ENCODE measurements around the gene RNF130.
A peak's percentile ranks its signal among the peaks of the same experiment; 100 is the strongest.

RNF130 gene

DNA sequence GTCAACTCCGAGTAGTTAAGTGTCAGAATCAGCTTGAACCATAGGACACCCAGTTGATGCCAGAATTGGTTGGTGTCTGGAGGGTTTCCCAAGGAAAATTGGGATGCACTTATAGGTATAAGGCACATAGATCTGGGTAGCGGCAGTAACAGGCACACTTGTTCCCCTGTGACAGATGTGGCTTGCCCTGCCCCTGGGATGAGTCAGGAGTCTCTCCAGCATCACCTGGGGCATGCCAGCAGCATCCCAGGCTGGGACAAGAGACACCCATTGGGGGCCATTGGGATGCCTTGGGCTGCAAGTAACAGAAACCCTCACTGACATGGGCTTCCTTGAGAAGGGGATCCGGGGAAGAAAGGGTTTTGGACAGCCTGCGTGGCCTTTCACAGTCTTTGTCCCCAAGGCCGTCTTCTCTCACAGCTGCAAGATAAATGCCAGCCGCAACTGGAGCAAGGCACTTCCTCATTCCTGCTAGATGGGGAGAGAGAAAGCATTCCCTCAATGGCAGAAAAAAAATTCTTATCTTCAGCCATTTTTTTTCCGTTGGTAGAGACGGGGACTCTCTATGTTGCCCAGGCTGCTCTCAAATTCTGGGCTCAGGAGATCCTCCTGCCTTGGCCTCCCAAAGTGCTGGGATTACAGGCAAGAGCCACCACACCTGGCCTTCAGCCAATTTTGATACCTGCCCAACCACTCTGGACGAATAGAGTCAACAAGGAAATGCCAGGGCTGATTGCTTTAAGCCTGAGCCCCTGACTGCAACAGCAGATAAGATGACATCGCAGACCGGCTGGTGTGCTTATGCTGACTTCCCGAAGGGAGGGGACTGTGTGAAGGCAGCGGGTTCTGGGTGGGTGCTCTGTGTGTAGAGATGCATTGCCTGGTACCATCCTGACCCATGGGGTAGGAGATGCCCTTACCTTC lies 13.3 kb upstream of the RNF130 start:
- DNase-seq = no peak

DNA sequence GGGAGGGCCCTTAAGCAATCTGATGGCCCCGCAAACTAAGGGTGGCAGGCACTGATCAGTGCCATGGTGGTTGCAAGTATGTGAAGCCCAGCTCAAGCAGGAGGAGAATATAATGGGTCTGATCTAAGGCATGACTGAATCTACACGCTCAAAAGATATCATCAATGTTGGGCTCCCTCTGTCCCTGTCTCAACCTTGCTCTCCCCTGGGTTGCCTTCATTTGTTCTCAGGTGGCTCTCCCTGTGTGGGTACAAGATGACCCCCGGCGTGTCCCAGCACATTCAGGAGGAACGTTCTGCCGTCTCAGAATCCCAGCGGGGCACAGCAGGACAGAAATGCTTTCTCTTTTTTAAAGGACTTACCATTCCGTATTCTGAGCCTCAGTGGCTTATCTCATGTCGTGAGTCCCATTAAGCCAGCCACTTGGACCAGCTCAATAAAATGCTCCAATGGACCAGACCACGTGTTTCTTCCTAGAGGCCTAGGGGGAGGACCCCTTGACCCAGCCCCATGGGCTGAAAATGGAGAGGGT lies 12.0 kb upstream of the RNF130 start:
- no peak for DNase-seq

DNA sequence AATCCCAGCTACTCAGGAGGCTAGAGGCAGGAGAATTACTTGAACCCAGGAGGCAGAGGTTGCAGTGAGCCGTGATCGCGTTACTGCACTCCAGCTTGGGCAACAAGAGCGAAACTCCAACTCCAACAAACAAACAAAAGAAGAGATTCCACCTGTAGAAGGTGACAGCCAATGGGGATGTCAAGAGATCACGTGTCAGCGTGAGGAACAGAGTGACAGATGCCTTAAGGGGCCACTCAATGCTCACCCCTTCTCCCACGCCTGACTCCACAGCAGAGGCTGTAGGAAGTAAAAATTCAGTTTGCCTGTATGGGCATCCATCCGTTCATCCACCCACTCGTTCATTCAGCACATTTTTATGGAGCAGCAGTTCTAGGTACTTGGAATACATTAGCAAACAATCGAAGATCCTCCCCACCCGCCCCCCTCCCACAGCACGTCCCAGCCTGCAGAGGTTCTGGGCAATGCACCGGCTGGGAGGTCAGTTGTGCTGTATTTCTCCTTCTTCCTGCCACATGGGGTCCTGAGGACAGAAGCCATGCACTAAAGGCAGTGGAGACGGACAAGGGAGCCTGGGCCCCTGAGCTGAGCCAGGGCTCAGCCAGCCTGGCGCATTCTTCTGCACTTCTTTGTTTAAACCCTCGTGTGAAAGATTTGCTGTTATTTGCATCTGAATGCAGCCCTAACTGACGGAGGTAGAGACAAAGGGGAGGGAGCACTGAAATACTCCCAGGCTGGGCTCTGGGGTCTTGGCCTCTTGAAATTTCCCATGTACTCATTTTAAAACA lies 11.3 kb upstream of the RNF130 start:
- no peak for DNase-seq

DNA sequence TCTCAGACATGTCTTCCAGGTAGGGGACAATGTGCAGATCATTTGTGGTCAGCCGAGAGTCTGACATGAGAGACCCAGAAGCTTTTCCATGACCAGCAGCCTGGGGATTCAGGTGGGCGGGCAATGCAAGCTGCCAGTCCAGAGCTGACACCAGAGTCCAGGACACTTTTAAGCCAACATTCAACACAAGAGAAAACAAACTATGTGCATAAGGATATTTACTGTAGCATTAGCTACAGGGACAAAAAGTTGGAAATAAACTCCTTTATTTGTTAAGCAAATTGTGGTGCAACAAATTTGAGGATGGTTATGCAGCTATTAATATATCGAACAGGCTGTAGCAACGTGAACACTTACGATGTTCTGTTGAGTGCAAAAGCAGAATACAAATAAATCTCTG lies 9.9 kb upstream of the RNF130 start:
- DNase-seq = no peak

DNA sequence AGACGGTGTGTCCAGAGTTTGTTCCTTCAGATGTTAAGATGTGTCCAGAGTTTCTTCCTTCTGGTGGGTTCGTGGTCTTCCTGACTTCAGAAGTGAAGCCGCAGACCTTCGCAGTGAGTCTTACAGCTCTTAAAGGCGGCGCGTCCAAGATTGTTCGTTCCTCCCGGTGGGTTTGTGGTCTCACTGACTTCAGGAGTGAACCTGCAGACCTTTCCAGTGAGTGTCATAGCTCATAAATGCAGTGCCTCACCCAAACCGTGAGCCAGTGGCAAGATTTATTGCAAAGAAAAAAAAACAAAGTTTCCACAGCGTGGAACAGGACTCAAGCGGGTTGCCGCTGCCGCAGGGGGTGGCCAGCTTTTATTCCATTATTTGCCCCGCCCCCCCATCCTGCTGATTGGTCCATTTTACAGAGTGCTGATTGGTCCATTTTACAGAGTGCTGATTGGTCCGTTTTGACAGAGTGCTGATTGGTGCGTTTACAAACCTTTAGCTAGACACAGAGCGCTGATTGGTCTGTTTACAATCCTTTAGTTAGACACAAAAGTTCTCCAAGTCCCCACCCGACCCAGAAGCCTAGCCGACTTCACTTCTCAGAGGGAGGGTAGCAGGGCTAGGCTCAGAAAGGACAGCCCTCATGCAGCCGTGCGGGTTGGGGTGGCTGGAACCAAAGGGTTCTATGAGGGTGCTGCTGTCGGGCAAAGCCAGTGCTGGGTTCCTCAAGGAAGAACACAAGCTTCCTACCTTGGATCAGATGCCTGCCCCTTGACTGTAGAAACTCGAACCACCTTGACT lies 9.1 kb upstream of the RNF130 start:
- no peak for DNase-seq

DNA sequence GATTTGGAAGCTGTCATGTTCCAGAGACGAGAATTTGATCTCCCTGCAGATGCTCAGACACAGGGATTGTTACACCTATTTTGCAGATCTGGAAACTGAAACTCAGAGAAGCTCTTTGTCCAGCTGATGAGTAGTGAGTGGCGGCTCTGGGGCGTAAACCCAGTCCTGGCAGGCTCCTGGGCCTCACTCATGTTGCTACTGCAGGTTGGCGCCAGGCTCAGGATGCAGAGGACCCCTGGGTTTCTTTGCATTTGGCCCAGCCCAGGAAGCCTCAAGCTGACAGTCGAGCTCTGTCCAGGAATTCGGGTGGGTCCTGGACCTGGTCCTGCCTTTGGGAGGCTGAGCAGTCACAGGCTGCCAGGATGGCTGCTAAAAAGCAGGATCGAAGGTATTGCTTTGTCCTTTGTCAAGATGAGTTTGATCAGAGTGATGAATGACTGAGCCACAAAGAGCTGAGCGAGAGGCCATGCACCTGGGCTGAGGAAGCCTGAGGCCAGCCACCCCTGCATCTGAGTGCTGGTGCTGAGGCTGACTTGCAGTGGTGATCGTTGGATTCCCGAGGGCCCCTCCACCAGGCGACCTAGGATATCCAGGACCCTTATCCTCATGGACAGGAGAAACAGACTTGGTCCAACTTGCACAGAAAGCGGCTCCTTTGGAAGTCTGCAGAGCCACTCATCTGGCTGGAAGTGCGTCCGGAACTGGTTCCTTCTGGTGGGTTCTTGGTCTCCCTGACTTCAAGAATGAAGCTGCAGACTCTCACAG lies 8.3 kb upstream of the RNF130 start:
- no peak for DNase-seq

DNA sequence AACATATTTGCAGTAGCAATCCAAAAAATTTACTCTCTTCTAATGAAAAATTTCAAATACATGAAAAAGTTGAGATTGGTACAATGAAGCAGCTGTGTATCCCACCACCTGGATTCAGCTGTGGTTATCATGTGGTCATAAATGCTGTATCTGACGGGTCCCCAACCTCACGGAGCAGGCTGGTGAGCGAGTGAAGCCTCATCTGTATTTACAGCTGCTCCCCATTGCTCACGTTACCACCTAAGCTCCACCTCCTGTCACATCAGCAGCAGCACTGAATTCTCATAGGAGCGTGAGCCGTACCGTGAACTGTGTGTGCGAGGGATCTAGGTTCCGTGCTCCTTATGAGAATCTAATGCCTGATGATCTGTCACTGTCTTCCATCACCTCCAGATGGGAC lies 6.8 kb upstream of the RNF130 start:
- no peak for DNase-seq

DNA sequence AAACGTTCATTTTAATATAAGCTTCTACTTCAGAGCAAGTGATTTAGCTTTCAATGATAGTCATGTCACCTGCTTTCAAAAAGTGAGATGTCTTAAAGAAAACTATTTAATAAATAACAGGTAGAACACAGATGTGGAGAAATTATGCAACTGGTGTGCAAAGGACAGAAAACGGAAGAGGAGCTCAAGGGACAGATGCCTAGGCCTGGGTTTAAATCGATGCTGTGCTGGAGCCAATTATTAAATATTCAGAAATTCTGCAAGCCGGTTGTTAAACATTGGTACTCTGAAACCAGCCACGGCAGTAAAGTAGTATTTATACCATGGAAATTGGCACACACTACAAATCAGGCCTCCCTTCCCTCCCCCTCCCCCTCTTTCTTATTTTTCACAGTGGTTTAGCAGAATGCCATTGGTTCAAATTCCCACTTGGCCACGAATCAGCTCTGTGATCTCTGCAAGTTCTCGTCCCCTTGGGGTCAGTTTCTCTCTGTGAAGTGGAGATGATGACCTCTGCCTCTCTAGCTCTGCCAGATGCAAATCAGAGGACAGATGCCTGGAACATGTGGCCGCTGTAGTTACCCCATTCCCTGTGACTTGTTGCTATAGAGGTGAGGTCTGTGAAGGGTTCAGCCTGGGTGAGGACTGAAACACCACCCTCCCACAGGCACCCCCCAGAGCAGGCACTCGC lies 6.2 kb upstream of the RNF130 start:
- no peak for DNase-seq

DNA sequence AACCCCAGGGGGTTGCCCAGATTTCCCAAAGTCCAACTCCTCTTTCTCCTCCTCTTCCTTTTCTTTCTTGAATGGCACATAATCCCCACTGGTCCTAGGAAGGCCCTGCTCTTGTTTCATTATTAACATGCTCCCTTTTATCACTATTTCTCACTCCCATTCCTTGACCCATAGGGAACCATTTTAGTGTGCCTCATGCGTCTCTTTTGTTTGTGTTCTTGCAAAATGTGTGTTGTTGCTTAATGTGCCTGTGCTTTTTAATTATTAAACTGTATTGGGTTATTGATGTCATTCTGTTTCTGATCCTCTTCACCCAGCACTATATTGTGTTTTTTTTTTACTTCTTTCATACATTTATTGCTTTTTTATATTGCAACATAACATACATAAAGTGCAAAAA lies 4.1 kb upstream of the RNF130 start:
- DNase-seq = no peak

DNA sequence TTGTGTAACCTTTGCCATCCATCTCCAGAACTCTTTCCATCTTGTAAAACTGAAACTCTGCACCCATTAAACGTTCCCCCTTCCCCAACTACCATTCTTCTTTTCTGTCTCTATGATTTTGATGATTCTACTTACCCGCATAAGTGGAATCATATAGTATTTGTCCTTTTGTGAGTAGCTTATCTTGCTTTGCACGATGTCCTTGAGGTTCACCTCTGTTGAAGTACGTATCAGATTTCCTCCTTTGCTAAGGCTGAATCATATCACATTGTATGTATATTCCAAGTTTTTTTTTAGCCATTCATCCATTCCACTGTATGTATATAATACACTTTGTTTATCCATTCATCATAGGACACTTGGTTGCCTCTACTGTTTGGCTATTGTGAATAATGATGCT lies 2.9 kb upstream of the RNF130 start:
- DNase-seq = no peak

DNA sequence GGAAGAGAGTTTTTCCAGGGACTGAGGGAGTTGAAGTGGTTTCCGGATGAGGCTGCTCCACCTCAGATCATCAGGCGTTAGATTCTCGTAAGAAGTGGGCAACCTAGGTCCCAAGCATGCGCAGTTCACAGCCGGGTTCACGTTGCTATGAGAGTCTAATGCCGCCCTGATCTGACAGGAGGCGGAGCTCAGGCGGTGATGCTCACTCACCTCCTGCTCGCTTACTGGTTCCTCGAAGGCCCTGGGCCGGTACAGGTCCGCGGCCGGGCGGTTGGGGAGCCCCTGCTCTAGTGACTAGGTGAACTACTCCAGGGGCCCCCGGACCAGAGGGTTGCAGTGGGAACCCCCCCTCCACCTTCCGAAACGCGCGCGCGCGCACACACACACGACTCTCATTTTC lies 997 bp upstream of the RNF130 start:
- no peak for DNase-seq

DNA sequence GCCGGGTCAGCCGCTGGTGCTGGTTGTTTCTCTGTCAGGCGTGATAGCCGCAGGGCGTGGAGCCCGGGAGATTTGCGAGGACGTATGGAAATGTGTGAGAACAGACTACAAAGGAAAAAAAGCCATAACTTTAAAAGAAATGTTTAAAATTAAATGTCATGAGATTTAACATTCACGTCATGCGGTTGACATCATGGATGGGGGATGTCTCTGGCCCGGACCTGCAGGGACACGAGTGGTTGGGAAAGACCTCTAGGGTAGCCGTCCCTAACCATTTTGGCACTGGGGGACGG lies 643 bp upstream of the RNF130 start:
- no peak for DNase-seq

DNA sequence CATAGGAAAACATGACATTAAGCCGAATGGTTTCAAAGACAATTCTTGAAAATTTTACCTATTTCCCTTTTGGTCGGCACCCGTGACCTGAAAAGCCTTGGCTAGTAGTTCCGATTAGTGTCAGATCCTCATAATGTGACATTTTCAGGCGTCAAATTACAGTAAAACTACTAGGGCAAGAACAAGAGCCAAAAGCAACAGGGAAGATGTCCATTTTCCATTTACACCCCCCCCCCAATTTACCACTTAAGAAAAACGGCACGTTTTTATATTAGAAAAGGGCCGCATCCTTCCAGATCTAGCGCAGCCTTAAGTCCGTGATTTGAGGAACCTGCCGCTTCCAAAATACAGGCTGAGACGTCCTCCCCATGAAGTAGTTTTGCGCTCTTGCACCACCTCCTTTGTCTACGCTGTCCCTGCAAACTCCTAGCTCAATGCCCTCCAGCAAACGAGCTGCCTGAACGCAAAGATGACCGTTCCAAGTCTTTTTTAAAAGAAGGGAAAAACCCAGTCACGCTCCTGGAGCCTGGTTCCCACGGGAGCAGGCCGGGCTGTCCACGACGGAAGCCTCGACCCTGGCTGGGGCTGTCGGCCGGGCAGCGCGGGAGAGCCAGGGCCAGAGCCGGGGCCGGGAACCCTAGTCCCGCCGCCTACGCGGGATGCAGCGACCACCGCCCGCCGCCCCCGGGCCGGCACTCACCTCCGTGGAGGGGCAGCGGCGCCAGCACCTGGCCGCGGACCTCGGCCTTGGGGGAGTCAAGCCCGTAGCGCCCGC lies 616 bp downstream of the RNF130 start:
- peak in 1 of 2 experiments; percentile 12 for DNase-seq

DNA sequence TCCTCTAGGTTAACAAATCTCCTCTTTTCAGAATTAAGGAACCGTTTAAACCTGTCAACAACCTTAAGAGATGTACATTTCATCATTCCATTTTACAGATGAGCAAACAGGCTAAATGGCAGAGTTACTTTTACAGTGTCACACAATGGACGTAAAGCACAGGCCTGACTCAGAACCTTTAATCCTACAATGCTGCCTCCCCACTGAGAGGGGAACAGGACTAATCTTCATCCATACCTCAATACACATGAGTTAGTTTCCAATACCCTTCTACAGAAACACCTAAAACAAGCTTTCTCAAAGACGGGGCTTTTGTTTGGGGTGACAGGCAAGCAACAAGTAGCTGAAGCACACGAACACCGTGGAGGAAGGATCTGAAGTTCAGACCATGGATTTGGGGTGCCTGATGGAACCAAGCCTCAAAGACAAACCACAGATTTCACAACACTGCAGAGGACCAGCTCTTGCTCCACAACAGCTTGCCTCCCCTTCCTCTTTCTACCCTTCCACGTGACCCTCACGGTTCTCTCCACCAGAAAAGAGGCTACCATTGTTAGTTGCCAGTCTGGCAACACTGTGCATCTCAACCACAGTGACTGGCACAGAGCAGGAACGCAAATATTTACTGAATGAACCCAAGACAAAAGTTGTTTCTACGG lies 1.8 kb downstream of the RNF130 start:
- DNase-seq = no peak

DNA sequence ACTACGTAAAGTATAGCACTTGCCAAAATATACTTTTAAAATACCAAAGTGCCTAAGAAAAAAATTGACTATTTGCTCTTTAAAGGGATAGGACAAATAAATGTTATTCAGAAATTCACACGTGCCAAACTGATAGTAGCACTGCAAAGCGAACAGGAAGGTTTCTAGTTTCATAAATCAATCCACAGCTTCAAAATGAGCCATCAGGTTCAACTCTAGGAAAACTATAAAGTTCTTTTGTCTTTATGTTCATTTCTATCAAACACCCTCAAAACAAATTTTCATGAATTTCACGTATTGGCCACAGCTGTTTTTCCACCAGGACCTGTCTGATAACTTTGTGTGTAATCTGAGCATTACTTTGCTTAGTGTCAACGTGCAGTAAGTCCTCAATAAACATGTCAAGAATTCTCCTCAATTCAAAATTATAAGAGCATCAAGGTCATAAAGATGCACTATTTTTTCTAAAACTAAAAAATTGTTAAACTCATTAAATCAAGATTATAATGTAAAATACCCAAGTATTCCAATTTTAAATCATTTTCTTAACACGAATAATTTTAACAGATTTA lies 3.0 kb downstream of the RNF130 start:
- no peak for DNase-seq

DNA sequence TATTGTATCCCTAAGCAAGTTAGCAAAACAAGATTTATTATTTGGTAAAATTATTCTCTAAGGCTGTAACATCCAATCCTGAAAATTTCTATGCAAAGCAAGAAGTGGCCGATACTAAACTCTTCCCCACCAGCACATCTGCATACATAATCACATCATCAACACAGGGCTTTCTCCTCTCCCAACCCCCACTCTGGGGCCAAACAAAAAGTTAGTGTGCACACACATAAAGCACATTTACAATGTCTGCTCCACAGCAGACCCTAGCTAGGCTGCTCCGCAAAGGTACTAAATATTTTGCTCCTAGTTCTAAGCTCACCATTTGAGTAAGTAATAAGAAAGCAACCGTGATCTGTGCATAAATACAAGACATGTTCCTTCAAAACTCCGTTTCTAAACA lies 3.6 kb downstream of the RNF130 start:
- no peak for DNase-seq

DNA sequence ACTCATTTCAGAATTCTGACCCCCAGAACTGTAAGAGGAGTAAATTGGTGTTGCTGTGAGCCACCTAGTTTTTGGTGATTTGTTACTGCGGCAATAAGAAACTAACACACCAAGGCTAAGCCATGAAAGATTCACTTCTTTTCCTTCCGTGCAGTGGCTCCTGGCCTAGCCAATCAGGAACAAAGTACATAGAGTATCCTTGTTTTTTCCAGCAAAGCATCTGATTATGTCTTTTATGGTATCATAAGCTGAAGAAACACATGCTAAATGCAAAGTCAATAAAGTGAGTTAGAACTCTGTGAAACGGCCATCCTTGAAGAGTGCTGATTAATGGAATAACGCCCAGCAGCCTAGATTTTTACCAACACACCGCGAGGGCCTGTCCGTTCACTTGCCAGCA lies 11.4 kb downstream of the RNF130 start:
- DNase-seq = no peak

DNA sequence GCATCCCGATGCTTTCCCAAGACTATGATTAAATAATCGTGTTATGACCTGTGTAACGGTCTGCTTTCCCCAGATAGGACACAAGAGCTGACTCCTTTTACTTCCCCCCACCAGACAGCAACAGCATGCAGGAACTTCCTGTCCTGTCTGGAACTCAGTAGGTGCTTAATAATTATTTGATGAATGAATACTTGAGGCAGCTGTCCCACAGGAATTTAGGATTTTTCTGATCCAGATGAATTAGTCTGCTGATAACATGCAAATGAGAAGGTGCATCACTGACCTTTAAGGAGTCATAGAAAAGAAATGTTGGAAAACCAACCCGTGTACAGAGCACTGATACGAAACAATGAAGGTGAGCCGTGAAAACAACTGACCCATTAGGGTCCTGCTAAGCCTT lies 12.2 kb downstream of the RNF130 start:
- no peak for DNase-seq

DNA sequence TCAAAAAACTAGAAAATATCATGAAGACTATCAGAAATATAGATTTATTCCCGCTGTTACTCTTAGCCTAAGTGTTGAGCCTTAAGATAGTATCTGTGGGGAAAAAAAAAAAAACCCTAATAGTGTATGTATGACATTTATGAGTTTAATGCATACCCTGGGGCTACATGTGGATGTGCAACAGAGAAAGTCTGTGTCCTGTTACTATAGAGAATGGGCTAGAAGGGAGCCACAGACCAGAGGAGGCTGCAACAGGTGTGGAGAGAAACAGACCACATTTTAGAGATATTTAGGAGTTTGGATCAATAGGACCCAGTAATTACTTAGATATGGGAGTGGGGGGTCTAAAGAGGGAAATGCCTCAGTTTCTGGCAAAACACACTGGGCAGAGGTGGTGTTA lies 15.4 kb downstream of the RNF130 start:
- no peak for DNase-seq

DNA sequence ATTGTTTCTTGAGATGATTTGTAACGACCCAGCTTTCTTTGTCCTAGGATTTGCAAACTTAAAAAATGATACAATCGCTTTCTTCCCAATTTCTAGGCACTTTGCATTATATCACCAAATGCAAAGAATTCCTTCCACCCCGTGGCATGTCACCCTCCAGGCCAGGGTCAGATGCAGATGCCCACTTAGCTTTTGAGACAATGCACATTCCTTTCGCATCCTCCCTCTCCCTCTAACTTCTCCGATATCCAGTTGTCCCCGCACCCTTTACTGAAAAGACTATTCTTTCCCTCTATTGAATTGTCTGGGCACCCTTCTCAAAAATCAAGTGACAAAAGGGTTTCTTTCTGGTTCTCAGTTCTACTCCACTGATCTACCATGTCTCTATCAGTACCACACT lies 17.3 kb downstream of the RNF130 start:
- no peak for DNase-seq
